IMR-90 (cell line): ENCODE data around the gene ORAI1. TPM values are rescaled to one million over a fixed set of nuclear protein-coding genes. Genes with fewer than 3 reads are reported as not detected.

Source experiments
- ATAC-seq: fragments of 200-7000 bp; cut with Tn5 transposase; 2 replicates; pipeline ENCODE4 v1.9.1; 2020; ENCODE audit warnings: low read depth, mild to moderate bottlenecking, moderate library complexity
- BruUV-seq: library from RNA; stranded (reverse); fragments of 400-500 nt; replicated peaks from 2 replicates; lab custom pipeline; 2021; lab: Mats Ljungman, UMichigan
- CTCF ChIA-PET: fragments of 300-600 bp; formaldehyde crosslinking; extraction: SDS; loops from one replicate; lab custom pipeline; 2021; ENCODE audit warnings: antibody characterized with exemption; lab: Yijun Ruan, JAX
- POLR2A ChIA-PET: fragments of 300-600 bp; sonication (Branson Sonifier 250); formaldehyde crosslinking; loops from one replicate; lab custom pipeline; 2022; ENCODE audit warnings: antibody characterized with exemption; ENCODE audit not compliant: unreplicated experiment; lab: Charles Lee
- DNase-seq: peaks from one replicate; pipeline ENCODE4 v3.0.0; 2013
- H2AFZ ChIP-seq: replicated peaks from 2 replicates; pipeline ENCODE3; 2013; ENCODE audit warnings: low read length, mild to moderate bottlenecking; ENCODE audit not compliant: poor library complexity
- H2AK5ac ChIP-seq: 2 replicates; pipeline ENCODE4 v1.6.1; 2013; ENCODE audit warnings: low read depth, low read length, inconsistent platforms
- H2AK9ac ChIP-seq: replicated peaks from 2 replicates; pipeline ENCODE3; 2013; ENCODE audit warnings: mild to moderate bottlenecking, low read depth, low read length, moderate library complexity; ENCODE audit not compliant: poor library complexity
- H2BK120ac ChIP-seq: 2 replicates; pipeline ENCODE4 v1.6.1; 2013; ENCODE audit warnings: low read depth, low read length, inconsistent platforms
- H2BK15ac ChIP-seq: 3 replicates; pipeline ENCODE4 v1.6.1; 2013; ENCODE audit warnings: low read depth, low read length, inconsistent platforms
- H2BK20ac ChIP-seq: 2 replicates; pipeline ENCODE4 v1.6.1; 2013; ENCODE audit warnings: low read depth, mild to moderate bottlenecking, inconsistent platforms, low read length, moderate library complexity
- H2BK5ac ChIP-seq: 2 replicates; pipeline ENCODE4 v1.6.1; 2013; ENCODE audit warnings: mild to moderate bottlenecking, low read depth, low read length, inconsistent platforms; ENCODE audit not compliant: poor library complexity, severe bottlenecking
- H3K14ac ChIP-seq: replicated peaks from 2 replicates; pipeline ENCODE4 v1.6.1; 2013; ENCODE audit warnings: low read depth, low read length, inconsistent platforms
- H3K18ac ChIP-seq: 2 replicates; pipeline ENCODE4 v1.6.1; 2013; ENCODE audit warnings: low read depth, low read length, control low read depth
- H3K23ac ChIP-seq: 2 replicates; pipeline ENCODE4 v1.6.1; 2013; ENCODE audit warnings: low read depth, low read length, inconsistent platforms
- H3K27ac ChIP-seq: 2 replicates; pipeline ENCODE4 v1.5.1; 2013; ENCODE audit warnings: mild to moderate bottlenecking, control low read depth, low read length; ENCODE audit not compliant: insufficient read depth
- H3K27me3 ChIP-seq: 2 replicates; pipeline ENCODE4 v1.6.1; 2013; ENCODE audit warnings: low read length; ENCODE audit not compliant: control insufficient read depth, insufficient read depth
- H3K36me3 ChIP-seq: 2 replicates; pipeline ENCODE4 v1.6.1; 2013; ENCODE audit warnings: low read length, mixed read lengths; ENCODE audit not compliant: control insufficient read depth, insufficient read depth
- H3K4ac ChIP-seq: 2 replicates; pipeline ENCODE4 v1.6.1; 2013; ENCODE audit warnings: low read depth, low read length, inconsistent platforms
- H3K4me1 ChIP-seq: 2 replicates; pipeline ENCODE4 v1.6.1; 2013; ENCODE audit warnings: low read length, mixed read lengths; ENCODE audit not compliant: control insufficient read depth, insufficient read depth
- H3K4me2 ChIP-seq: 2 replicates; pipeline ENCODE4 v1.6.1; 2013; ENCODE audit warnings: low read depth, mild to moderate bottlenecking, control low read depth, low read length, moderate library complexity
- H3K4me3 ChIP-seq: 2 replicates; pipeline ENCODE4 v1.5.1; 2013; ENCODE audit warnings: low read depth, mild to moderate bottlenecking, control low read depth, low read length, moderate library complexity; ENCODE audit not compliant: insufficient read depth
- H3K56ac ChIP-seq: 2 replicates; pipeline ENCODE4 v1.6.1; 2013; ENCODE audit warnings: low read length, inconsistent platforms; ENCODE audit not compliant: insufficient read depth; ENCODE audit errors: extremely low read depth
- H3K79me1 ChIP-seq, 2 experiments: 2 replicates each; pipeline ENCODE4 v1.6.1; 2013; ENCODE audit warnings: low read length in 2 of 2, inconsistent platforms in 1 of 2, low read depth in 1 of 2
- H3K9ac ChIP-seq: 2 replicates; pipeline ENCODE4 v1.6.1; 2013; ENCODE audit warnings: low read depth, low read length, control low read depth
- H3K9me1 ChIP-seq: 2 replicates; pipeline ENCODE4 v1.6.1; 2013; ENCODE audit warnings: low read length, inconsistent platforms; ENCODE audit not compliant: insufficient read depth
- H3K9me3 ChIP-seq: 2 replicates; pipeline ENCODE4 v1.6.1; 2013; ENCODE audit warnings: low read length; ENCODE audit not compliant: control insufficient read depth, insufficient read depth
- H4K20me1 ChIP-seq: 2 replicates; pipeline ENCODE4 v1.6.1; 2013; ENCODE audit warnings: low read length, inconsistent platforms; ENCODE audit not compliant: insufficient read depth
- H4K5ac ChIP-seq: 2 replicates; pipeline ENCODE4 v1.6.1; 2013; ENCODE audit warnings: mild to moderate bottlenecking, low read depth, low read length, control low read depth
- H4K8ac ChIP-seq, 2 experiments: 2 replicates each; pipeline ENCODE4 v1.6.1; 2013; ENCODE audit warnings: low read depth in 2 of 2, low read length in 2 of 2, control low read depth in 1 of 2, inconsistent platforms in 1 of 2
- H4K91ac ChIP-seq: 2 replicates; pipeline ENCODE4 v1.6.1; 2013; ENCODE audit warnings: low read depth, low read length, inconsistent platforms; ENCODE audit not compliant: insufficient read depth
- CEBPB ChIP-seq: IDR thresholded peaks from 2 replicates; pipeline ENCODE4 v1.6.1; 2012; ENCODE audit warnings: low read depth, low read length, improper control_type of control experiment
- CHD1 ChIP-seq: IDR thresholded peaks from 2 replicates; pipeline ENCODE4 v1.6.1; 2012; ENCODE audit warnings: low read depth, low read length, improper control_type of control experiment
- FOS ChIP-seq: fragments of 150-350 bp; IDR thresholded peaks from 2 replicates; pipeline ENCODE4 v1.6.1; 2016; ENCODE audit warnings: low read depth, low read length
- MAZ ChIP-seq: IDR thresholded peaks from 2 replicates; pipeline ENCODE4 v1.6.1; 2012; ENCODE audit warnings: low read depth, mild to moderate bottlenecking, low read length, improper control_type of control experiment, moderate library complexity, borderline replicate concordance
- POLR2A ChIP-seq: IDR thresholded peaks from 2 replicates; pipeline ENCODE4 v1.6.1; 2012; ENCODE audit warnings: mild to moderate bottlenecking, low read depth, low read length
- WGBS, 2 experiments: methylation state at CpG; one replicate each; pipeline versions ENCODE4 v1.1.5 to v1.1.7; 2013; ENCODE audit warnings: missing lambda C conversion rate in 2 of 2; ENCODE audit not compliant: insufficient read length in 1 of 2; ENCODE audit errors: extremely low coverage in 2 of 2; 5-methylcytosine and 5-hydroxymethylcytosine counted together
- dilution Hi-C: fragments of 300-500 bp; cut with HindIII; formaldehyde crosslinking; loops from one replicate; pipeline ENCODE4 v1.14.3; 2018; ENCODE audit warnings: low sequenced_read_pairs; ENCODE audit not compliant: unreplicated experiment
- in situ Hi-C: fragments of 300-500 bp; cut with MboI; formaldehyde crosslinking; loops from 3 replicates; pipeline ENCODE4 v1.14.3; 2019; ENCODE audit warnings: low sequenced_read_pairs, inconsistent platforms, mixed read lengths
- intact Hi-C: fragments of 100-400 bp; cut with micrococcal nuclease; formaldehyde crosslinking; loops from 2 replicates; pipeline ENCODE4 v1.10.0; 2022
- polyA plus RNA-seq, 3 experiments: library from polyadenylated mRNA; depleted of rRNA; stranded (reverse); fragments of >200 nt; gene quantifications; 2 replicates each; pipeline ENCODE4 v1.2.3, GENCODE V29; 2012; ENCODE audit warnings: low replicate concordance in 1 of 3
- total RNA-seq: library from RNA; depleted of rRNA; stranded (reverse); fragments of >200 nt; gene quantifications from 2 replicates; pipeline ENCODE4 v1.2.3, GENCODE V29; 2012

The ORAI1 gene
- total and polyA plus RNA-seq, 2 of the 4 experiments (the other 2 are of a cell fraction) = 3.9 to 22.7 TPM

GRCh38 chr12:121576851-121577391, 49.4 kb upstream of the ORAI1 start:
- Histone ChIP-seq H3K27ac (peak overlapping the region; percentile 96), H3K36me3 (peaks cover 13% of the 10 kb centered on the region), H4K5ac (peak overlapping the region; percentile 26), H3K4me3 (no peak overlapping the region), H2AK5ac (peak overlapping the region; percentile 91), H3K9me1 (peaks cover 7% of the 10 kb centered on the region), H3K23ac (peak overlapping the region; percentile 93), H2BK120ac (peak overlapping the region; percentile 92), H3K79me1 (peaks cover 20 to 50% of the 10 kb centered on the region in 2 experiments), H2BK20ac (peak overlapping the region; percentile 76), H3K9me3 (no peaks in the 10 kb centered on the region), H3K14ac (peak overlapping the region; percentile 90), H2BK5ac (peak overlapping the region; percentile 85), H3K56ac (peak overlapping the region; percentile 83), H3K4me1 (peaks cover 23% of the 10 kb centered on the region), H3K9ac (peak overlapping the region; percentile 68), H3K18ac (peak overlapping the region; percentile 81), H3K4ac (peak overlapping the region; percentile 96), H2BK15ac (peak overlapping the region; percentile 68; the same call in 2 of the 3 replicates), H2AFZ (peak overlapping the region; percentile 84), H3K27me3 (no peaks in the 10 kb centered on the region), H4K20me1 (no peaks in the 10 kb centered on the region), H4K91ac (peak overlapping the region; percentile 96), H2AK9ac (peak overlapping the region; percentile 88), H4K8ac (peak overlapping the region; percentile 78 to 93), H3K4me2 (peak overlapping the region; percentile 62)
- intact Hi-C loops (no loop called here), in situ Hi-C loops (no loop called here), dilution Hi-C loops (no loop called here)
- BruUV-seq = no TSS peak
- ATAC-seq (peak; percentile 70), DNase-seq (peak; percentile 95)
- WGBS, 2 experiments = no CpG with 5 or more reads among the region's 4 CpGs
- ChIA-PET POLR2A (interaction anchor here (0.5 to 0.6 kb wide), 4 partner anchors 59 to 1261 kb away, joined by 3 to 19 read pairs (median 7); no protein-coding TSS in a partner anchor), CTCF (interaction anchor here (1.4 to 1.9 kb wide), 3 partner anchors 24 to 50 kb away, joined by 4 to 12 read pairs (median 6); partner anchors contain the start of gene ORAI1)
- 0 out of 2 replicates have a peak, but pooled peaks have one; percentile 34 for TF ChIP-seq FOS
- no peak for TF ChIP-seq MAZ
- peak; percentile 75 for TF ChIP-seq CEBPB
- peak; percentile 41; the same call in 1 of the 2 replicates for TF ChIP-seq POLR2A
- no peak for TF ChIP-seq CHD1
